T47D (cell line): Measurements from ENCODE around the gene MEGF11.

Experiments
- DNase-seq, 2 experiments: peaks; one replicate each; pipeline versions ENCODE4 v3.0.0 to v3.0.0-alpha.2; 2011 to 2012; ENCODE audit warnings: low read depth in 1 of 2, low spot score in 1 of 2
- JUND ChIP-seq: IDR thresholded peaks from 2 replicates; pipeline ENCODE4 v1.6.1; 2012; ENCODE audit warnings: low read depth
- in situ Hi-C: cut with HindIII; loops from 2 replicates; pipeline ENCODE4 v1.10.0; 2016; ENCODE audit warnings: low sequenced_read_pairs, low pct_unique_long_range_greater_than_20kb

The MEGF11 gene

GRCh38 chr15:66145726-66146182 is 107.8 kb downstream of the MEGF11 start:
- in situ Hi-C loops: no loop called here
- no peak for DNase-seq
- TF ChIP-seq JUND: no peak

DNA sequence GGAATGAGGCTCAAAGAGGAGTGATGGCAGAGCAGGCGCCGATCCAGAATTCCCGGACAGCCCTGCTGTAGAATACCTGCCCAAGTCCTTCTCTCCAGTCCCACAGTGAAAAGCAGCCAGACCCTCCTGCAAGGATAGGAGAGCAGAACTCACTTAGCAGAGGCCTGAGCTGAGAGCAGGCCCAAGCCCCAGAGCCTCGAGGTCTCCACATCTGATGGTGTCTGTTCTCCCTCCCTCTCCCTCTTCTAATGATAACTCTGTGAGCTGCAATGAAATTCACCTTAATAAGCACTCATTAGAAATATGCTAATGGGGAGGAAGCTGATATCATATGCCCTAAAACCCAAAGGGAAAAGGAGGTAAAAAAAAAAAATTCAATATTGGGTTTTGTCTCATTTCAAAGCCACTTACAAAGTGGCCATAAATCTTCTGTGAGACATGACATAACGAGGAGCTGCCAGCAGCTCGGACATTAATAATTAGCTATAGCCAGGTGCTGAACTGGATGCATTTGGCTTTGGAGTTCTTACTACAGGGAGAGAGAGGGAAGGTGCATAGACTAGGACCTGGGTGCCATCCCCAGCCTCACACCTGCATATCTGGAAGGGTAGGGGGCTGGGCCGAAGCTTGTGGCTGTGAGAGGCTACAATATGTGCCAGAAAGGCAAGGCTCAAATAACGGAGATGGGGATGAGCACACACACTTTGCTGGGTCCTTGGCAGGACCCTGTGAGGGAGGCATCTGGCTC is 108.4 kb downstream of the MEGF11 start:
- no peak for DNase-seq
- TF ChIP-seq JUND: no peak
- in situ Hi-C loops: no loop called here

- in situ Hi-C loops: no loop called here
- DNase-seq: no peak
- TF ChIP-seq JUND: no peak
Observed at GRCh38 chr15:66142285-66142684, 111.3 kb downstream of the MEGF11 start.

- no peak for DNase-seq
- no peak for TF ChIP-seq JUND
- in situ Hi-C loops: no loop called here
Observed at GRCh38 chr15:66139591-66140207, 113.9 kb downstream of the MEGF11 start.

DNA sequence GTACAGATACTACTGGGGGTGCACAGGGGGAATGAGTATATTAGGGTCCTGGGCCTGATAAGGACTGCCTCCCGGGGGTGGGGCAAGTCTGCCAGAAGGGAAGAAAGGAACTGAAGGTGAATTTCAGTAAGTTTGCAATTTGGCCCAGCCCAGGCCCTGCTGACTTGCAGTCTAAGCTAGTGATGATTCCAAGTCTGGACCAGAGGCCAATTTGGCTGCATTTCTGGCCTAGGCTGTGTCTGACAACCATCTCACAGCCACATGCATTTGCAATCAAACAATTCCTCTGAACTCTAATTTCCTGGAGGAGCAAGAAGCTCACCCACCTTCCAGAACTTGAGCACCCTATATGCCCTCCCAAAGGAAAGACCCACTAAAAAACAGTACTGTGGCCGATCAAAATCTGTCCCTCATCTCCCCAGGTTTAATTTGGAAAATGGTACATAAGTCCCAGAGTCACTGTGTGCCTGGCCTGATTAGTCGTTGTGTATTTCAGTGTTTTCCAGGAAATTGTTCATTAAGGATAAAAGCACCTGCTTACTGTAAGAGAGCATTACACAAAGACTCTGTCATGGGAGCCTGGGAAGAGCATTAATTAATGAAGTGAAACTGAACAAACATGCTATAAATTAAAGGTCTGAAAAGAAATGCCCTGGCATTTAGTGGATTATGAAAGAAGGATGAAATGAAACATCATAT is 114.5 kb downstream of the MEGF11 start:
- in situ Hi-C loops: no loop called here
- no peak for DNase-seq
- TF ChIP-seq JUND: no peak

DNA sequence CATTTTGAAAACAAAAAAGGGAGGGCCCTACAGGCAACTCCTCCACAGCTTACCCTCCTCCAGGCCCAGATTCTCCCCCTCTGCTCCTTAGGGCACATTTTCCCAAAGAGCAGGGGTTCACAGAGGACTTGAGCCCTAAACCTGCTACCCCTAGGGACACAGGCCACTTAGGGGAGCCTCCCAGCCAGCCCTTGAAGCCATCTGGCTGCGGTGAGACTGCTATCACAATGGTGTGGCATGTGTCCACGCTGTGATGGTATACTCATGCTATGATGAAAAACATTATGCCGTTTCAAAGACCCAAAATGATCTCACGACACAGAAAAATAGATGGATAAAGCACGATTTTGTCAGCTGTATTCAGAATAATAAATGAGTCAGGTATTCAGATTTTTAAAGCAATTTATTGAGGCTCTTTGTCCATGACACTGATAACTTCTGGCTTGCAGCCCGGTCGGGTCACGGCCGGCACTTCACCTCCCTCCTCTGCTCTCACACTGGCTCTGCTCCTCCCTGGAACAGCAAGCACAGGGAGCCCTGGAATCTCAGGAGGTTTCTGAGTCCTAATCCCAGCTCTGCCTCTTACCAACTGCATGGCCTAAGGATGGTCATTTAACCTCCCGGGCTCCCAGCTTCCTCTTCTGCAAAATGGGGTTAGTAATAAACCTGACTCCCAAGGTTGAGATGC is 115.3 kb downstream of the MEGF11 start:
- TF ChIP-seq JUND: no peak
- DNase-seq: no peak
- in situ Hi-C loops: no loop called here

DNA sequence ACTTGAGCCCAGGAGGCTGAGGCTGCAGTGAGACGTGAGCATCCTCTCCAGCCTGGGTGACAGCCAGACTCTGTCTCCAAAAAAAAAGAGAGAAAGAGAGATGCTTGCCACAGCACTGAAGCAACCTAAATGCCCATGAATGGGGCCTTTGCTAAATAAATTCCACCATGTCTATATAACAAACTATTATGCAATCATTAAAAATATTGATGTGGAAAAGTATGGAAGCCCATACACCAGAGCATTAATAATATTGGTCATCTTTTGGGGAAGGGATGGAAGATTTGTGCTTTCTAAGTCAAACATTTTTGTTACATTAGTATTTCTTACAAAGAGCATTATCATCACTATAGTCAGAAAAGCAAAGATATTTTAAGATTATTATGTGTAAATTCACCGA is 116.6 kb downstream of the MEGF11 start:
- no peak for TF ChIP-seq JUND
- DNase-seq: no peak
- in situ Hi-C loops: no loop called here

DNA sequence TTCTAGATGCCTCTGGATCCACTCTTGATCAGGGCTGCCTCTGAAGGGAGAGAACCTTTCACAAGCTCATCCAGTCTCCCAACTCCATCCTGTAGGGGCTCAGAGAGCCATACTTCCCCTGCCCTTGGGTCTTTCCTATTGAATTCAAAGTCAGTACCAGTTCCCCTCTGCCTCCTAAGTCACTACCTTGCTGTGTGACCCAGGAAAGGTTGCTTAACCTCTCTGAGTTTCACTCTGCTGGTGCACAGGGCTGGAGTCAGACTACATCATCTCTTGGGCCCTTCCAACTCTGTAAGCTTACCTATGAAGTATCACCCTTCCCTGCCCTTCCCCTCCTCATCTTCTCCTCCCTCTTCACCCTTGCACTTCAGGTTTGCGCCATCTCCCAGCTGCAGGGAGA is 117.9 kb downstream of the MEGF11 start:
- in situ Hi-C loops: no loop called here
- no peak for TF ChIP-seq JUND
- DNase-seq: no peak

DNA sequence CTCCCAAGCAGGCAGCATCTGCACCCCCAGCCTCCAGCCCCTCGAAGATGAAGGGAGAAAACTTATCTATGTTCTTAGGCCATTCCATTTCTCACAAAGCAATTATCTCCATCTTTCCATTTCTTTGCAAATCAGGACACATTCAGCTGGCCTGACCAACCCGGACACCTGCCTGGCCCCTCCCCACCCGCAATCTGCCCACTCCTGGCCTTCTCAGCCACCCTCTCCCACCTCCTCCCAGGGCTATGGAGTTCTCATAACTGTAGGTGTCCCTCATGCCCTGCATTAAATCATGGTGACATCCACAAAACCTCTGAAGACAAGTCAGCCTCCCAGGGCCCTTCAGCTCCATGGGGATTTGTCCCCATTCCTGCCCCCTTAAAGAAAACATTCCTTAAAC is 119.3 kb downstream of the MEGF11 start:
- DNase-seq: no peak
- TF ChIP-seq JUND: no peak
- in situ Hi-C loops: no loop called here

DNA sequence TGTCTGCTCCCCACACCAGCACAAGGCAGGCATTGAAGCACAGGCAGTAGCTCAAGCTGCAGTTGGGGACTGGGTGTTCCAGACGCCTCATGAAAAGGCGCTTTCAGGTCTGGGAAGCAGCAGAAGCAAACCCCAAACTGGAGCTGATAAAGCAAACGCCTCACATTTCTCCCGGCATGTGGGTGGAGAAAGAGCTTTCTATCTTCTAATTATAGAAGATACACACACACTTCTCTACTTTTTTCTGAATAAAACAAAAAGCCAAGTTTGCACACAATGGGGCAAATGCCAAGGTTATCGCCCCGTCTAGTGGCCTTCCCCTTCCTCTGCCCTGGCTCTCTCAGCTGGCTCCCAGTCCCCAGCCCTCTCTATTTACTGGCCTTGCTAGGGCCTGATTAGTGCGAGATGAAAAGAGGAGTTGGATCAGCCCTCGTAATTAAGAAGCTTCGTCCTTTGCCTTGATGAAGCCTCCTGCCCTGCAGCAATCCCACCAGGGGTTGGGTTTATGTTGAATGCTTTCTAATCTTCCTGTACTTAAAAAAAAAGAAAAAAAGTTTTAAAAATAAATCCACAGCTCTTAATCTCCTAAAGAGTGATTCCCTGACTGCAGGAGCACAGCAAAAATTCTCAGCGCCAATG is 120.2 kb downstream of the MEGF11 start:
- in situ Hi-C loops: no loop called here
- no peak for TF ChIP-seq JUND
- DNase-seq: no peak

DNA sequence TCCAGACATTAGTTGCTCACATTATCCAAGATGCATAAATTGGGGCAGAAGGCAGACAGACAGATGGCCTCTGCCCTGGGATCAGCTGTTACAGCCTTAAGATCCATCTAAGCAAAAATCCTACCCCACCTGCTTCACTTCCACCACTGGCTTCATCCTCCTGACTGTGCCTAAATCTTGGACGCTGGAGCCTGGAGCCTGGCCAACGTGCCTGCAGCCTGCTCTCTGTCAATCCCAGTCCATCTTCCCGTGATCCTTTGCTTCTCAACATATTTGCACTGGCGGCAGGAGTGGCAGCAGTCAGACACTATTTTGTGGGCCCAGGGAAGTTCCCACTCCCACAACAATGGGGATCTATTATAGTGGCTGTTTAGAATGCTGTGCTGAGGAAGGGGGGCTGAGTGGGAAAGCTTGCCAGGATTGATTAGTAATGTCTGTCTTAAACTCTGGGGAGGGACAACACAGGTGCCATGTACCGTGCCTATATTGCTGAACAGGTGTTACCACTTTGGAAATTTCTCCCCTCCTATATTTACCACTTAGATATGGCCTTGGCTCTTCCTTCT is 121.2 kb downstream of the MEGF11 start:
- in situ Hi-C loops: no loop called here
- no peak for DNase-seq
- TF ChIP-seq JUND: no peak

GRCh38 chr15:66131831-66132230 is 121.7 kb downstream of the MEGF11 start:
- in situ Hi-C loops: no loop called here
- no peak for DNase-seq
- TF ChIP-seq JUND: no peak
